ENCODE data around the gene POLR2M. TPM values are rescaled to one million over a fixed set of nuclear protein-coding genes. Genes with fewer than 3 reads are reported as not detected.

POLR2M gene
- total RNA-seq, result 212 and 471 TPM in 2 replicates

DNA sequence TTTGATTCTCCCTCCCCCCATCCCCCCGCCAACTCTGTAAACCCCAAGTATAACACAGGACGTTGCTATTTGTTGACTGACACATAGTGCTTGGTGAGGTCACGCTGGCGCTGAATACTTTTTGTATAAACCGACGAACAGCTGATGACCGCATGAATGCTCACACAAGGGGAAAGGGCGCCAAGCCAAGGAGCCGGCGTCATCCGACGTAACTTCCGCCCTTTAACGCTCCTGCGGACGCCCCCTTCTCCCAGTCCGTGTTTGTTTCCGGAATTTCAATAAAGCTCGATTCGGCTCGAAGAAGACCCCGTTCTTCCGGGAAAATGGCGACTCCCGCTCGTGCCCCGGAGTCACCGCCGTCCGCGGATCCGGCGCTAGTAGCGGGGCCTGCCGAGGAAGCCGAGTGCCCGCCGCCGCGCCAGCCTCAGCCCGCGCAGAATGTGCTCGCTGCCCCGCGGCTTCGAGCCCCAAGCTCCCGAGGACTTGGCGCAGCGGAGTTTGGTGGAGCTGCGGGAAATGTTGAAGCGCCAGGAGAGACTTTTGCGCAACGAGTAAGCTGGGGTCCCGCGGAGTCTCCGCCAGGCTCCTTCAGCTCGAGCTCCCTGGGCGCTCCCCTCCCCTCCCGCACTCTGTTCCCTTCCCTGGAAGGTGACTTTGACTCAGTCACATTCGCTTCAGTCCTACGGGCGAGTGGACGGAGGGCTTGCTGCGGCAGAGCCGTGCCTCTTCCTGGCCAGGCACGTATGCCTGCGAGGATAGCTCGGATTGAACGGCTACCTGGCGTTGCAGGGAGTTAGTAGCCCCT lies at the start of gene POLR2M:
POLR2M (plus strand) TSS at position 310 of the 805 bp plus-strand sequence; CDS start at position 439, 129 bp downstream.
- DNase-seq (ENCODE audit: low read depth in 2 of 2), result peak; percentile 98 to 99

DNA sequence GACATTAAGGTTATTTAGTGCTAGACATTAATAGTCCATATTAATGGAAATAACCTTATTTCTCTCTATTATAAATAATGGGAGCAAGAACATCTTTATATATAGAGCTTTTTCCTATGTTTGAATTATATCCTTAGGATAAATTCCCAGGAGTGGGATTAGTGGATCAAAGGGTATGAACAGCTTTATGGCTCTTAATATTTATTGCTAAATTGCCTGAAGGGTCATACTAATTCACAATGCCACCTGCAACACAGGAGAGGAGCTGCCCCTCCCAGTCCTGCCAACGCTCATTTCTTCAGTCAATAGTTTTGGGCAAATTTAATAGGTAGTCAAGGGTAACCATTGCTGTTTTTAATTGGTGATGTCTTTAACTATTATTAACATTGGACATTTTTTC lies 48.9 kb upstream of the POLR2M start:
- no peak for DNase-seq (ENCODE audit: low read depth in 2 of 2)

DNA sequence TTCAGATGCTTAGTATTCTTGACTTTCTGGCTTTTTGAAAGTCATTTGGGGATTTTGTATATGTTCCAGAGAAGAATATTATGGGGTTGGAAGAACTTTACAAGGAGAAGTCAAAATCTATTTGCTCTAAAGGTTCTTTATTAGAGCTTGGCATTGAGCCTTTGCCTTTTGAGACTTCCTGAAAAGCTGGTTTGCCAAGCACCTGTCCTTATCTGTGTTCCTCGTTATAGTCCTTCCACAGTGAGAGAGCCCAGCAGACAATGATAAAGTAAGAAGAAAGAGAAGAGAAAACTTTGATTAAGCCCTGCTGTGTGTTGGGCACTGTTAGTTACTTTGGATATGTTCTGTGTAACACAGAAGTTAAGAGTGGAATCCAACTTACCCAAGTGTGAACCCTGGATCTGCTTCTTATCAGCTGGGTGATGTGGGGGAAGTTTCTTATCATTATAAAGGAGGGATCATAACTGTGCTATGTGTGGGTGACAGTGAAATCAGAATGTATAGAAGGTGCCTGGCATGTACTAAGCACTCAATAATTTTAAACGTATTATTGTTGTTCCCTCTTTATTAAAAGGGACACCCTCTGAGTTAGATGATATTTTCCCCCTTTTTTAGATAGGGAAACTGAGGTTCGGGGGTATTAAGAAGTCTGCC lies 44.3 kb upstream of the POLR2M start:
- no peak for DNase-seq (ENCODE audit: low read depth in 2 of 2)

DNA sequence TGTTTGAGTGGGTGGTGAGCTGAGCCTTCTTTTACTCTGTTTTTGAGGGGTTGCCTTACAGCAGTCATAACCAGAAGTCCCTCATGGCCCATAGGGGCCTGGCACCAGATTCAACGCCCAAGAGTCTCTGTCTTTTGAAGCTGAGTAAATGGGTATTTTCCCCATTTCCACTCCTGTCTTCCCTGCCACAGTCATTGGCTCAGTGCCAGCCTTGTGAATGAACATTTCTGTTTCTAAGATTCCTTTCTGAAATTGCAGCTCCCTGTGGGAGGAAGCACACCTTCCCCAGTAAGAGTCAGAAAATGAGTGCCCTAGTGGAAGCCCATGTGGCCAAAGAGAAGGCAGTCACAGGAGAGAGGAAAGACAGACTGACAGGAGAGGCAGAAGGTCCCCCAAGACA lies 43.7 kb upstream of the POLR2M start:
- no peak for DNase-seq (ENCODE audit: low read depth in 2 of 2)

DNA sequence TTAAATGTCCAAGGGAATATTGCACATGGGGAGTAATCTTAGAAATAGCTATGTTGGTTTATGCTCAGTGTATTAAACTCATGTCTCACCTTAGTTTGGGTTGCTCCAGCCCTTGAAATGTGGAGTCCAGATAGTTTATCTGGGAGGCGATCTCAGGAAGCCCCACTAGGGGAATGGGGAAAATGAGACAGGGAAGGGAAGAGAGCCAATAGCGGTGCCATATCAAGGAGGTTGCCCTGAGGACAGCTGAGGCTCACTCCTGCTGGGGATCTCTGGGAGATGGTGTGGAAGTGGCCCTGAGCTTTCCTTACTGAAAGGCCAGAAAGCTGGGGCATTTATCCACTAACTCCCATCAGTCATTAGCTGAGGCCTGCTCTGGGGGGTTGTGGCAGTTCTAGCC lies 43.3 kb upstream of the POLR2M start:
- no peak for DNase-seq (ENCODE audit: low read depth in 2 of 2)

DNA sequence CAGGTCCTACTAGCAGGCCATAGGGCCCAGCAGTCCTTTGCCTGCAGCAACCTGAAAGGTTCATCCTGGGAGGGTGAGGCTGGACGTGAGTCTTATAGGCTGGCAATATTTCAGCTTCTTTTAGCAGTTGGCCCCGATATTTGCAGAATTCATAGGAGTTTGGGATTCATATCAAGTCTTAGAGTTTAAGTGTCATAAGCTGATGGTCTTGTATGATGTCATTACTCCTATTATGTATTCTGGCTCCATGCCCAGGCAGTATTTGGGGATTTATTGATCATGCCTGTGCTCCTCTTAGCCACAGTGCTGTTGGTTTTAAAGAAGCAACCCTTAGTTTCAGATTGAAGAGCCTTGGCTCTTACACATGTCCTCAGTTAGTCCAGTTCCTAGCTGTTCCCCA lies 41.3 kb upstream of the POLR2M start:
- no peak for DNase-seq (ENCODE audit: low read depth in 2 of 2)

DNA sequence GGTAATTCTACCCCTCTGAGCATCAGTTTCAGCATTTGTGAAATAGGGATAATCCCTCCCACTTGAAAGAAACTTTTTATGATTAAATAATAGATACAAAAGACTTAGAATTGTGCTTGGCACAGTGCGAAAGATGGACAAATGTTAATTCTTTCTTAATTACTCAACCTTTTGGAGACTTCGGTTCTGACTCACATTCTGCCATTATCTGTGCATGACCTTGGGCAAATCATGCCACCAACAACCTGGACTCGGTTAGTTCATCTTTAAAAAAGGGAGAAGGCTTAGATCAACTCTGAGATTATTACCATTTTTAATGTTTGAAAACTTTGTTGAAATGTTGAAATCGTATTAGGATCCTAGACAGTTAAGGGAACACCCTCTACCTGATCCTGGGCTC lies 40.6 kb upstream of the POLR2M start:
- DNase-seq (ENCODE audit: low read depth in 2 of 2), result no peak

DNA sequence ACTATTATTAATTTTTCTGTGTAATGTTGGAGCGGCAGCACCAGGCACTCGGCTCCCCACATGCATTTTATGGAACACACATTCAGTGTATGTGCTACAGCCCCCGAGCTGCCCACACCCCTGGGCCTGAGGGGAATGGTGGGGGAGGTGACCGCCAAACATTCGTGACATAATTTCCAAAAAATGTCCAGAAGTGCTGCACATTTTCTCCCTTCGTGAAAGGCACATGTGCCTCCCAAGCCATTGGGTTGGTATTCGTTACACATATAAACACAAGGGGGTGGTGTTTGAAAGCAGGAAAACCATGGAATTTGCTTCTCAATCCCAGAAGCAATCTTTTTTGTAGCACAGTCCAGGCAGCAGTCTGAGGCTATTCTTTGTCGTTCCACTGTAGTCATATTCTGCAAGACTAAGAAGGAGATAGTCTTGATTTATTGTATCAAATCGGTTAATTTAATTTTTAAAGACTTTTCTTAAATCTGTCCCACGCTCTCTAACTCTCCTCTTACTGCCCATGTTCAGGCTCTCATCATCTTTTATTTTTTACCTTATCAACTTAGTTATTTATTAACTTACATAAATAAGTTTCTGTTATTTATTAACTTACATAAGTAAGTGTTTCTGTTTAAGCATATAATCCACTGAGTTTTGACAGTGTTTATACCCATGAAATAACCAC lies 39.2 kb upstream of the POLR2M start:
- DNase-seq (ENCODE audit: low read depth in 2 of 2), result peak in 1 of 2 donors; percentile 62

DNA sequence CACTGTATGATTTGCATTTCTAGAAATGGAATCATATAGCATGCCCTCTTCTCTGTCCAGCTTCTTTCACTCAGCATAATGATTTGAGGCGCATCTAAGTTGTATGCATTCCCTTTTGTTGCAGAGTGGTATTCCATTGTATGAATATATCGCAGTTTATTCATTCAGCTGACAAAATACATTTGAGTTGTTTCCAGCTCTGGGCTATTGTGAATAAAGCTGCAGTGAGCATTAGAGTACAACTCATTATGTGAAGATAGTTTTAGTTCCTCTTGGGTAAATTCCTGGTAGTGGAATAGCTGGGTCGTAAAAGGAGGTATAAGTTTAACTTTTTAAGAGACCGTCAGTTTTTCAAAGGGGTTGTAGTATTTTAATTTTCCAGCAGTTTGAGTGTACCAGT lies 38.5 kb upstream of the POLR2M start:
- no peak for DNase-seq (ENCODE audit: low read depth in 2 of 2)

DNA sequence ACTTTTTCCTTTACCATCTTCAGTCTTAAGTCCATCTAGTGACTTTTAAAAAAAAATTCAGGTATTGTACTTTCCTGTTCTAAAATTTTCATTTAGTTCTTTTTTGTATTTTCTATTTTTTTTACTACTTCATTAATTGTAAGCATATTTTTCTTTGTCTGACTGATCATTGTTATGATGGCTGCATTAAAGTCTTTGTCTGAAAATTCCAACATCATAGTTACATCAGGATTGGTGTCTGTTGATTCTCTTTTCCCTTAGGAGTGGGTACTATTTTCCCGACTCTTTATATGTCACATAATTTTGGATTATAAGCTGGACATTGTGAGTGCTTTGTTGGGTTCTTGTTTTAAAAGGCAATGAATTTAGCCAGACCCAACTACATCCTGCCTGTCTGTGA lies 34.9 kb upstream of the POLR2M start:
- DNase-seq (ENCODE audit: low read depth in 2 of 2), result peak in 1 of 2 donors; percentile 52

DNA sequence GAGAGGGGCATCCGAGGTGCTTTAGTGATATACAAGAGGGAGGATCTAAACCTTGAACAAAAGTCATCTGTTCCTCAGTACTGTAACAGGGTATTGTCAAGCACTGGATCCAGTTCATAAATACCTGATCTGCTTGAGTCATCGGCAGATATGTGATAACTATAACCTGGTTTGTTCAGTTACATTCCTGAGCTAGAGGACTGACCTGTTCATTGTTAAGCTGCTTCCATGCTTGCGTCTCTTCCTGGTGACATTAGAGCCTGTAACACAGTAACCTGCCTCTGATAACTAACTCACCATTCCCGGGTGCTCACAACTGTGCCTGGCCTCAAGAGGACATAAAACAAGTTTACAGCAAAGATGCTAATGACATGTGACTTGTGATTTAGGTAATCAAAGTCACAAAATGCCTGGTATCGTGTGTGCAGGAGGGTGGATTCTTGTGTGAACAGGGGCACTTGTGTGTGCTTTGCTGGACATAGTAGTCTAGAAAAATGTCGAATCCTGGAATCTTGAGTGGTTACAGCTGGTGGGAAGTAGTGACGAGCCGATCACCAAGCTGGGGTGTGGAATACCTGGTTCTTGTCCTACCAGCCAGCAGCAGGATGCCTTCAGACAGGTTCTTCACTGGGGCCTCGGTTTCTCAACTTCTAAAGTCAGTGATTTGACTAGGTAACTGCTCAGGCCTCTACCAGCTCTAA lies 30.9 kb upstream of the POLR2M start:
- no peak for DNase-seq (ENCODE audit: low read depth in 2 of 2)

DNA sequence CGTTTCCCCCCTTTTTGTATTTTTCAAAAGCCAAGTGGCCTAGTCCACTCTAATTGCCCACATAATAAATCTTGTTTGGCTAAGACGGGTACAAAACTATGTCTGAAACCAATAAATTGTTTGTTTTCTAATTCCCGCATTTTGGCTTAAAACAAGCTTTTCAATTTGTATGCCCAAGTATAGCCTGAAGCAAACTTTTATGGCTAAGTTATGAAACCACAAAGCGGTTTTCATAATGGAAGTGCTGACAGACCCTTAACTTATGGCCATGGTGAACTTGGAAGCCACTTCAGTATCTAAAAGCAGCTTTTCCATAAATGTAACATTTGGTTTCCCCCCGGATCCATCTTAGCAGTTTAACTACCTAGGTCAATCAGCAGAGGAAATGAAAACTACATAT lies 29.9 kb upstream of the POLR2M start:
- DNase-seq (ENCODE audit: low read depth in 2 of 2), result no peak

DNA sequence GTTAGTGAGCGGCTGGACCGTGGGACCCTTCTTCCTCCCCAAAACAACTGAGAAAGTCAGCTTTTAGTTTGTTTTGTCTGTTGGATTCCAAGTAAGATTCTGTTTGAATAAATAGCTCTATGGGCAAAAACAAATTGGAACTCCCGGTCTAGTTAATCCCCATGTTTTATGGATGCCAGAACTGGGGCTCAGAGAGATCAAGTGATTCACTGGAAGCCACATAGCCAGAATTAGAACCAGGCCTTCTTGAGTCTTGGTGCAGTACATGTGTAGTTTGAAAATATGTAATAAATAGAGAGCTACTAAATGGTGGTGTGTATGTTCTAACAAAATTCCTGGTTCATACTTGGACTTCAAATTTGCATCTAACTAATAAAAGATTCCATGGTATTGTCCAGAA lies 29.3 kb upstream of the POLR2M start:
- DNase-seq (ENCODE audit: low read depth in 2 of 2), result no peak

DNA sequence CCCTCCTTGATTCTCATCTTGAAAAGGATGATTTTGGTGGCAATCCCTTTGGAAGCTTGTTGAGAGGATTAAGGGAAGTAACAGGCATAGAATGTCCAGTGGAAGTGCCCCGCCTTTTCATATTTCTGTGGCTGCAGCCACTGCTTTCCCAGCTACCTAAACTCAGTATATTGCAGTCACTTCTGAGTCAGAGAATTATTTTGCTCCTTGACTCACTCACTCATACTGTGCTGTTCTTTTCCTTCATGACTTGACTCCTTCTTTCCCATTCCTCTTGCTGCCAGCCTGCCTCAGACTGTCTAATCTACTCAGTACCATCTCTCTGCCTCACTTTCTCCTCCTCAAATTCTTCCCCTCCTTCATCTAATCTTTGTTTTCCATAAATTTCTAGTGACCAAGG lies 26.5 kb upstream of the POLR2M start:
- DNase-seq (ENCODE audit: low read depth in 2 of 2), result peak in 1 of 2 donors; percentile 38

DNA sequence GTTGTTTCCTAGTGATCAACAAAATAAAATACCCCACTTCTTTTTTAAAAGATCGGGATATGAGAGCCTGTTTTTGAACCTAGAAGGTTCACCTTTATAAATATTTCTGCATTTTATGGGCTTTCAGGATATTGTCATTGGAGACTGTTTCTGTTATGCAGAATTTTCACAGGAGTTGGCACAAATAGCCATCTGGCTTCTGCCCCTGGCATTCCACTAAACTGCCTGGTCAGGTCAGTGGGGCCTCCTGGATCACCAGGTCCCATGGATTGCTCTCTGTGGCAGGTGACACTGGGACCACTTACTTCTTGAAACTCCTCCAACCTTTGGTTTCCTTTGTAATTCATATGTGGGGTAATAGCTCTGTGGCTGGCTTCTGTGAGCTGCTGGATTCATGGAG lies 25.5 kb upstream of the POLR2M start:
- DNase-seq (ENCODE audit: low read depth in 2 of 2), result peak; percentile 17 to 66

DNA sequence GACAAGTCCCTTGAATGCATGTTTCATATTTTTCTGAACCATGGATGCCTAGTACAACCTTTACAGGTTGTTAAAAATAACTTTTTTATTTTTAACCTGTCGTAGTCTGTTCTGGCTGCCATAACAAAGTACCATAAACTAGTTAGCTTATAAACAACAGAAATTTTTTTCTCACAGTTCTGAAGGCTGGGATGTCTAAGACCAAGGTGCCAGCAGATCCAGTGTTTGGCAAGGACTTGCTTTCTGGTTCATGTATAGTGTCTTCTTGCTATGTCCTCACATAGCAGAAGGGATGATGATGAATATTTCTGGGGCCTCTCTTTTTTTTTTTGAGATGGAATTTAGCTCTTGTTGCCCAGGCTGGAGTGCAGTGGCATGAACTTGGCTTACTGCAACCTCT lies 23.0 kb upstream of the POLR2M start:
- no peak for DNase-seq (ENCODE audit: low read depth in 2 of 2)

DNA sequence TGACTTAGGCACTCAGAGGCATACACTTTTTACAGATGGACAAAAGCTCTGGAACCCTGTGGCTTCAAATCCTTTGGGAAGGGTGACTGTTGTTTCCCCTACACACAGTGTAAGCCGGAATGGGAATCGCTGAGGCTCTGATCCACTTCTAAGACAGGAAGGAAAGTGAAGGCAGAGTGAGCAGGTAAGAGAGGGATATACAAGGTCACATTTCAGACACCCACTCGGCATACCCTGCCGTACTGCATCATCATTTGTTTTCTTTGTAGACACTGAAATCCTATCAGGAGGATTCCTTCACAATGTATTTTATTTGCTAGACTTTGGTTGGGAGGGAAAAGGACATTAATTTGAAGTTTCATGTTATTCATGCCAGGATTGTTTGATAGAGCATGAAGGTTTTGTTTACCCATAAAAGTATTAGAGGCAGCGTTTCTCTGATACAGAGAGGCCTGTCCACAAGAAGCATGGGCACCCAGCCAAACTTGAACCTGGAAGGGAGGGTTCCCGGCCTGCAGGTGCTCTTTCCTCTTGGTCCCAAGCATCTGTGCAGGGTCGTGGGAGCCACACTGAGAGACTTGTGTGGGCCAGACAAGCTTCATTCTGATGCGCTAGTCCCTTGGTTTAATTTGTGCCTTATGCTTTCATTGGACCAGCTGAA lies 21.9 kb upstream of the POLR2M start:
- peak in 1 of 2 donors; percentile 38 for DNase-seq (ENCODE audit: low read depth in 2 of 2)

DNA sequence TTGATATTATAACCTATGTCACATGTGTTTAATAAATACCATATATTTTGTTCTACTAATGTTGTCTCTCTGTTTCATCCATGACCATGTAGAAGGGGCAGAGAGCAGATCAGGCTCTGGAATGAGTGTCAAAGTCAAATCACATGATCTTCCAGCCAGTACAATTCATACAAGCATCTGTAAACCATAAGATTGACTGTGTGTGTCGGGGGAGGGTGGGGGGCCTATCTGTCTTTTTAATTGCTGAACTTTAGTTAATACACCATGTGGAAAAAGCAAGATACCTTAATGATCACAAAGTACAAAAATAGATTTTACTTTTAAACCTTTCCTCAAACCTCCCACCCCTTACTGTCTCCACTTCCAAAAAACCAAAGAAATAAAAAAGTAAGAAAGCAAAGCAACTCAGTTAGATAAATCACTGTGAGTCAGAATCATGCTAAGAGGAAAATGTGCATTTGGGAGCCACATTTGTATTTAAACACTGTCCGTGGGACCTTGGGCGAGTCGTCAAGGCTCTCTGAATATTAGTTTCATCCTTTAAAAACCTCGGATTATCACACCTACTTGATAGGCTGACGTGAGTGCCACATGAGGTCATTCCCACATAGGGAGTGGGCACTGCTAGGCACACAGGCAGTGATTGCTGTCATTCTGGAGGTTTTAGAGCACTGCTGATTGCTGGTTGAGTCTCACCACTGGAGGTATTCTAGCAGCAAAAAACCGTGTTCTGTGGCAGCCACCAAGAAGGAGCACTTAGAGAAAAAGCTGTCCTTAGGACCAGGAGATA lies 21.0 kb upstream of the POLR2M start:
- no peak for DNase-seq (ENCODE audit: low read depth in 2 of 2)

DNA sequence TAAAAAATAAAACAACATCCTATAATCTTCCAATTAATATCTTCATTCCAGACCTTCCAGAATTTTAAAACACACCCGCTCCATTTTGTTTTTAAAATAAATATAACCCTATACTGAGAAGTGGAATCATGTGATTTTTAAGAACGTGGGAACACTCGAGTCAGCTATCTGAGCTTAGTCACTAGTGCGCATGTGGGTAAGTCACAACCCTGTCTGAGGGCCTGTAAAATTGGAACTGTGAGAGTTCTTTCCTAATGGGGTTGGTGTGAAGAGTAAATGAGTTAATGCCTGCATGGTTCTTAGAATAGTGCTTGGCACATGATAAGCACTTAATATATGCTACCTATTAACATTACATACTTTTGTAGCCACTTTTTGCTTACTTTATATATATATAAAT lies 19.9 kb upstream of the POLR2M start:
- DNase-seq (ENCODE audit: low read depth in 2 of 2), result no peak

DNA sequence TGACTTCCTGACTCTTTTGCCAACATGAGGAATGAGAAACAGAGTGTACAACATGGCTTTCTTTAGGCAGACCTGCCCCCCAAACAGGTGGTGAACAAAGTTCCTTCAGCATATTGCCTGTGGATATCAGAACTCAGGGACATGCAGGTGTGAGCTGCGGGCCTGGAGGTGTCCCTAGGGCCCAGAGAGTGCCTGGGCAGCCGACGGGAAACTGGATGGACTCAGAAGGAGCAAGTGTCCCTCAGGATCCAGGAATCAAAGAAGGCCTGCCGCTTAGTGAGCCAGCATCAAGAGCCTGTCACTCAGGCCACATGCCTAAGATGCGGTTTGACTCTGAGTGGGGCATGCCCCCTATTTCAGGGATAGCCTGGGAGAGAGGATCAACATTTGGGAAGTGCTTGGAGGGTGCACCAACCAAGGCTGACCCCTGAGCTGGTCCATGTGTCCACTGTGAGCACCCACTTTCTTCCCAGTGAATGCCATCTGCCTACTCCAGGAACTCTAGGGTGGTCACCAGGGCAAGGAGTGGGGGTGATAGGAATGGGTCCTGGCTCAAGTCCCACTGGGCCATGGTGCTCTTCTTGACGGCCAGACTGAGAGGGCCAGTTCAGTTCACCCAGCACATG lies 16.1 kb upstream of the POLR2M start:
- DNase-seq (ENCODE audit: low read depth in 2 of 2), result no peak

Data from dermis microvascular lymphatic vessel endothelial cell (primary cell).